ENCODE data around the gene GPR63.

The GPR63 gene

GRCh38 chr6:96749891-96750290 is 87.4 kb downstream of the GPR63 start:
- no peak for DNase-seq
